Activated T-cell treated with anti-CD3 and anti-CD28 coated beads for 48 hours (primary cell): ENCODE measurements around the gene PCDHGA1.
"Not testable (repeated sequence)": the region's sequence is repeated elsewhere in the genome, so short reads cannot be mapped to it uniquely, and the experiment has no call there.

Experiments used
- DNase-seq: peaks from one replicate; pipeline ENCODE4 v3.0.0-alpha.2; 2020; ENCODE audit warnings: low read depth

The PCDHGA1 gene

DNA sequence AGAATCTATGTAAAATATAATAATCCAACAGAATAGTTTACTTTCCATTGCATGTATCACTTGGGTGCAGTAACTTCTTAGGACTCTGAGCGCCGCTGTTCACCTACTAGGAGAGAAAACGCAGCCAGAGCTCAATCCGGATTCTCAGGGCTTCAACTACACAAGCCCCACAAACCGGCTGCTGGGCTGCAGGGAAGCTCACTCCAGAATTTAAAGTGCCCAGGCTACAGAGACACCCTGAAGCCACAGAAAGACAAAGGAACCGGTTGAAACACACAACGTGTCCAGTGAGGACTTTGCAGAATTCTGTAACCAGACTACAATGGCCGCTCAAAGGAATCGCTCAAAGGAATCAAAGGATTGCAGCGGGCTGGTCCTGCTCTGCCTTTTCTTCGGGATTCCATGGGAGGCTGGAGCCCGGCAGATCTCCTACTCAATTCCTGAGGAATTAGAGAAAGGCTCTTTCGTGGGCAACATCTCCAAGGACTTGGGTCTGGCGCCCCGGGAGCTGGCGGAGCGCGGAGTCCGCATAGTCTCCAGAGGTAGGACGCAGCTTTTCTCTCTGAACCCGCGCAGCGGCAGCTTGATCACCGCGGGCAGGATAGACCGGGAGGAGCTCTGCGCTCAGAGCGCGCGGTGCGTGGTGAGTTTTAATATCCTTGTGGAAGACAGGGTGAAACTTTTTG, 82.7 kb downstream of the PCDHGA1 start, which contains the start of gene PCDHGA10:
Gene PCDHGA10 (plus strand): TSS at position 134 of the 686 bp plus-strand sequence. CDS start 189 bp downstream, at position 323.
- DNase-seq = peak; percentile 40

DNA sequence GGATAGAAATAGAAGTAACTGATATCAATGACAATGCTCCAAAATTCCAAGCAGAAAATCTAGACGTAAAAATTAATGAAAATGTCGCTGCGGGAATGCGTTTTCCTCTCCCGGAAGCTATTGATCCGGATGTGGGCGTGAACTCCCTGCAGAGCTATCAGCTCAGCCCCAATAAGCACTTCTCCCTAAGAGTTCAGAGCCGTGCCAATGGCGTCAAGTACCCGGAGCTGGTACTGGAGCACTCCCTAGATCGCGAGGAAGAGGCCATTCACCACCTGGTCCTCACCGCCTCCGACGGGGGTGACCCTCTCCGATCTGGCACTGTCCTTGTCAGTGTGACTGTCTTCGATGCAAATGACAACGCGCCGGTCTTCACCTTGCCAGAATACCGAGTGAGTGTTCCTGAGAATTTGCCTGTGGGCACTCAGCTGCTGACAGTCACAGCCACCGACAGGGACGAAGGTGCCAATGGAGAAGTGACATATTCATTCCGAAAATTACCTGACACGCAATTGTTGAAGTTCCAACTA, 83.3 kb downstream of the PCDHGA1 start:
- DNase-seq = no peak

DNA sequence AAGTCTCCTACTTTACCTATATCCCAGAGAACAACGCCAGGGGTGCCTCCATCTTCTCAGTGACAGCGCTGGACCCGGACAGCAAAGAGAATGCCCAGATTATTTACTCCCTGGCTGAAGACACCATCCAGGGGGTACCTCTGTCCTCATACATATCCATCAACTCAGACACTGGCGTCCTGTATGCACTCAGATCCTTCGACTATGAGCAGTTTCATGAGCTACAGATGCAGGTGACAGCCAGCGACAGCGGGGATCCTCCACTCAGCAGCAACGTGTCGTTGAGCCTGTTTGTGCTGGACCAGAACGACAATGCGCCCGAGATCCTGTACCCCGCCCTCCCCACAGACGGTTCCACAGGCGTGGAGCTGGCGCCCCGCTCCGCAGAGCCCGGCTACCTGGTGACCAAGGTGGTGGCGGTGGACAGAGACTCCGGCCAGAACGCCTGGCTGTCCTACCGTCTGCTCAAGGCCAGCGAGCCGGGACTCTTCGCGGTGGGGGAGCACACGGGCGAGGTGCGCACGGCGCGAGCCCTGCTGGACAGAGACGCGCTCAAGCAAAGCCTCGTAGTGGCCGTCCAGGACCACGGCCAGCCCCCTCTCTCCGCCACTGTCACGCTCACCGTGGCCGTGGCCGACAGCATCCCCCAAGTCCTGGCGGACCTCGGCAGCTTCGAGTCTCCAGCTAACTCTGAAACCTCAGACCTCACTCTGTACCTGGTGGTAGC, 84.4 kb downstream of the PCDHGA1 start:
- not testable (repeated sequence) for DNase-seq

DNA sequence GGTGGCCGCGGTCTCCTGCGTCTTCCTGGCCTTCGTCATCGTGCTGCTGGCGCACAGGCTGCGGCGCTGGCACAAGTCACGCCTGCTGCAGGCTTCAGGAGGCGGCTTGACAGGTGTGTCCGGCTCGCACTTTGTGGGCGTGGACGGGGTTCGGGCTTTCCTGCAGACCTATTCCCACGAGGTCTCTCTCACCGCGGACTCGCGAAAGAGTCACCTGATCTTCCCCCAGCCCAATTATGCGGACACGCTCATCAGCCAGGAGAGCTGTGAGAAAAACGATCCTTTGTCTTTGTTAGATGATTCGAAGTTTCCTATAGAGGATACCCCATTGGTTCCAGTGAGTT, 84.9 kb downstream of the PCDHGA1 start:
- not testable (repeated sequence) for DNase-seq

DNA sequence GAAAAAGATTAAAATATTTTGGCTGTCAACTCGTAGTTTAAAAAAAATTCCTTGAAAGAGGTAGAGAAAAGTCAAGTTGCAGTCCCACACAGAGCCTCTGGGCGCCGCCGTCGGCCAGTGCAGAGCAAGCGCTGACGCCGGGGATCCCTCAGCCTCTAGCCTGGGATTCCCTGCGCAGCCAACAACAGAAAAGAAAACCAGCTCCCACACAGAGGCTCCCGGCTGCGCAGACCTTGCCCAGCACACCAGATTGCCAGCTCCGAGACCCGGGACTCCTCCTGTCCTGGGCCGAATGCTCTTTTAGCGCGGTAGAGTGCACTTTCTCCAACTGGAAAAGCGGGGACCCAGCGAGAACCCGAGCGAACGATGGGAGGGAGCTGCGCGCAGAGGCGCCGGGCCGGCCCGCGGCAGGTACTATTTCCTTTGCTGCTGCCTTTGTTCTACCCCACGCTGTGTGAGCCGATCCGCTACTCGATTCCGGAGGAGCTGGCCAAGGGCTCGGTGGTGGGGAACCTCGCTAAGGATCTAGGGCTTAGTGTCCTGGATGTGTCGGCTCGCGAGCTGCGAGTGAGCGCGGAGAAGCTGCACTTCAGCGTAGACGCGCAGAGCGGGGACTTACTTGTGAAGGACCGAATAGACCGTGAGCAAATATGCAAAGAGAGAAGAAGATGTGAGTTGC, 87.3 kb downstream of the PCDHGA1 start, which contains the start of gene PCDHGB7:
Gene PCDHGB7 (plus strand): TSS at position 184 of the 679 bp plus-strand sequence. CDS start 183 bp downstream, at position 367.
- DNase-seq = peak; percentile 59

DNA sequence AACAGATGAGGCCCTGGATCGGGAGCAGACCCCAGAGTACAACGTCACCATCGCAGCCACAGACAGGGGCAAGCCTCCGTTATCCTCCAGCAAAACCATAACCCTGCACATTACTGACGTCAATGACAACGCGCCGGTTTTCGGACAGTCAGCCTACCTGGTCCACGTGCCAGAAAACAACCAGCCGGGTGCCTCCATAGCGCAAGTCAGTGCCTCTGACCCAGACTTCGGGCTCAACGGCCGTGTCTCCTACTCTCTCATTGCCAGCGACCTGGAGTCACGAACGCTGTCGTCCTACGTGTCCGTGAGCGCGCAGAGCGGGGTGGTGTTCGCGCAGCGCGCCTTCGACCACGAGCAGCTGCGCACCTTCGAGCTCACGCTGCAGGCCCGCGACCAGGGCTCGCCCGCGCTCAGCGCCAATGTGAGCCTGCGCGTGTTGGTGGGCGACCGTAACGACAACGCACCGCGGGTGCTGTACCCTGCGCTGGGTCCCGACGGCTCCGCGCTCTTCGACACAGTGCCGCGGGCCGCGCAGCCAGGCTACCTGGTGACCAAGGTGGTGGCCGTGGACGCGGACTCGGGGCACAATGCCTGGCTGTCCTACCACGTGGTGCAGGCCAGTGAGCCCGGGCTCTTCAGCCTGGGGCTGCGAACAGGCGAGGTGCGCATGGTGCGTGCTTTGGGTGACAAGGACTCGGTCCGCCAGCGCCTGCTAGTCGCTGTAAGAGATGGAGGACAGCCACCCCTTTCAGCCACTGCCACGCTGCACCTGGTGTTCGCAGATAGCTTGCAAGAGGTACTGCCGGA, 89.0 kb downstream of the PCDHGA1 start:
- no peak for DNase-seq

DNA sequence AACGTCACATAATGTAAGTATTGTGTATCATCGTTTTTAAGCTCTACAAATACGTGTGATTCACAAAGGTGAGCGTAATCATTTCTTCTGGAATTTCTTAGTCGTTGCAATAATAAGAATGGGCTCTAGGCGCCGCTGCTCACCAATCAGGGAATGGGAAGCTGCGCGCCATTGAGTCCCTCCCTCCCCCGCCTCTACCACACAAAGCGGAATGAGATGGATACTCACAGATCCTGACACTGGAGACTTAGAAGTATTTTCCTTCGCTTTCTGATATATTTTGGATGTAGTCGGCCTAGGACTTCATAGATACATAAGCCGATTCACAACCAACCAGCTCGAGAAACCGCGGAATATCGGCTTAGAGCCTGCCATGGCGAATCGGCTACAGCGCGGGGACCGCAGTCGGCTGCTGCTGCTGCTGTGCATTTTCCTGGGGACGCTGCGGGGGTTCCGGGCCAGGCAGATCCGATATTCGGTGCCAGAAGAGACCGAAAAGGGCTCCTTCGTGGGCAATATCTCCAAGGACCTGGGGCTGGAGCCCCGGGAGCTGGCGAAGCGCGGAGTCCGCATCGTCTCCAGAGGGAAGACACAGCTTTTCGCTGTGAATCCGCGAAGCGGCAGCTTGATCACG, 90.7 kb downstream of the PCDHGA1 start, which contains the start of gene PCDHGA11:
Gene PCDHGA11 (plus strand): TSS at position 197 of the 634 bp plus-strand sequence. CDS start 177 bp downstream, at position 374.
- peak; percentile 37 for DNase-seq

DNA sequence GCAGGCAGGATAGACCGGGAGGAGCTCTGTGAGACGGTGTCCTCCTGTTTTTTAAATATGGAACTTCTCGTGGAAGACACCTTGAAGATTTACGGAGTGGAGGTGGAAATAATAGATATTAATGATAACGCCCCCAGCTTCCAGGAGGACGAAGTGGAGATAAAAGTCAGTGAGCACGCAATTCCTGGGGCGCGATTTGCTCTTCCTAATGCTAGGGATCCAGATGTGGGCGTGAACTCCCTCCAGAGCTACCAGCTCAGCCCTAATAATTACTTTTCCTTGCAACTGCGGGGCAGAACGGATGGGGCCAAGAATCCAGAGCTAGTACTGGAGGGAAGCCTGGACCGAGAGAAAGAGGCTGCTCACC, 91.2 kb downstream of the PCDHGA1 start:
- DNase-seq = no peak

DNA sequence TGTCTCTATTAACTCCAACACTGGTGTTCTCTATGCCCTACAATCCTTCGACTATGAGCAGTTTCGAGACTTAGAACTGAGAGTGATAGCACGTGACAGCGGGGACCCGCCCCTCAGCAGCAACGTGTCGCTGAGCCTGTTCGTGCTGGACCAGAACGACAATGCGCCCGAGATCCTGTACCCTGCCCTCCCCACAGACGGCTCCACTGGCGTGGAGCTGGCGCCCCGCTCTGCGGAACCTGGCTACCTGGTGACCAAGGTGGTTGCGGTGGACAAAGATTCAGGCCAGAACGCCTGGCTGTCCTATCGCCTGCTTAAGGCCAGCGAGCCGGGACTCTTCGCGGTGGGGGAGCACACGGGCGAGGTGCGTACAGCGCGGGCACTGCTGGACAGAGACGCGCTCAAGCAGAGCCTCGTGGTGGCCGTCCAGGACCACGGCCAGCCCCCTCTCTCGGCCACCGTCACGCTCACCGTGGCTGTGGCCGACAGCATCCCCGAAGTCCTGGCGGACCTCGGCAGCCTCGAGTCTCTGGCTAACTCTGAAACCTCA, 92.5 kb downstream of the PCDHGA1 start:
- no peak for DNase-seq

DNA sequence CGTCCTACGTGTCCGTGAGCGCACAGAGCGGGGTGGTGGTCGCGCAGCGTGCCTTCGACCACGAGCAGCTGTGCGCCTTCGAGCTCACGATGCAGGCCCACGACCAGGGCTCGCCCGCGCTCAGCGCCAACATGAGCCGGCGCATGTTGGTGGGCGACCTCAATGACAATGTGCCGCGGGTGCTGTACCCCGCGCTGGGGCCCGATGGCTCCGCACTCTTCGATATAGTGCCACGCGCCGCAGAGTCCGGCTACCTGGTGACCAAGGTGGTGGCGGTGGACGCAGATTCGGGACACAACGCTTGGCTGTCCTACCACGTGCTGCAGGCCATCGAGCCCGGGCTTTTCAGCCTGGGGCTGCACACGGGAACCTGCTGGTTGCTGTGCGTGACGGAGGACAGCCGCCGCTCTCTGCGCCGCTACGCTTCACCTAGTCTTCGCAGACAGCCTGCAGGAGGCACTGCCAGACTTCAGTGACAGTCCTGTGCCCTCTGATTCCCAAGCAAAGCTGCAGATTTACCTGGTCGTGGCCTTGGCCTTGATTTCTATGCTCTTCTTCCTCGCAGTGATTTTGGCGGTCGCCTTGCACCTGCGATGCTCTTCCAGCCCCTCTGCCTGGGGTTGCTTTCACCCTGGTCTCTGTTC, 97.6 kb downstream of the PCDHGA1 start:
- DNase-seq = no peak

DNA sequence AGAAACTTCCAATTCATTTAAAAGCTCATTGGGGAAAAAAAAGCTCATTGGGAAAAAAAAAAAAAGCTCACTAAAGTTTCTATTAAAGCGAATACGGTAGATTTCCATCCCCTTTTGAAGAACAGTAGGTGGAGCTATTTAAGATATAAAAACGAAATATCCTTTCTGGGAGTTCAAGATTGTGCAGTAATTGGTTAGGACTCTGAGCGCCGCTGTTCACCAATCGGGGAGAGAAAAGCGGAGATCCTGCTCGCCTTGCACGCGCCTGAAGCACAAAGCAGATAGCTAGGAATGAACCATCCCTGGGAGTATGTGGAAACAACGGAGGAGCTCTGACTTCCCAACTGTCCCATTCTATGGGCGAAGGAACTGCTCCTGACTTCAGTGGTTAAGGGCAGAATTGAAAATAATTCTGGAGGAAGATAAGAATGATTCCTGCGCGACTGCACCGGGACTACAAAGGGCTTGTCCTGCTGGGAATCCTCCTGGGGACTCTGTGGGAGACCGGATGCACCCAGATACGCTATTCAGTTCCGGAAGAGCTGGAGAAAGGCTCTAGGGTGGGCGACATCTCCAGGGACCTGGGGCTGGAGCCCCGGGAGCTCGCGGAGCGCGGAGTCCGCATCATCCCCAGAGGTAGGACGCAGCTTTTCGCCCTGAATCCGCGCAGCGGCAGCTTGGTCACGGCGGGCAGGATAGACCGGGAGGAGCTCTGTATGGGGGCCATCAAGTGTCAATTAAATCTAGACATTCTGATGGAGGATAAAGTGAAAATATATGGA, 100.2 kb downstream of the PCDHGA1 start, which contains the start of gene PCDHGA12:
Gene PCDHGA12 (plus strand): TSS at position 176 of the 782 bp plus-strand sequence. CDS start 253 bp downstream, at position 429.
- no peak for DNase-seq

DNA sequence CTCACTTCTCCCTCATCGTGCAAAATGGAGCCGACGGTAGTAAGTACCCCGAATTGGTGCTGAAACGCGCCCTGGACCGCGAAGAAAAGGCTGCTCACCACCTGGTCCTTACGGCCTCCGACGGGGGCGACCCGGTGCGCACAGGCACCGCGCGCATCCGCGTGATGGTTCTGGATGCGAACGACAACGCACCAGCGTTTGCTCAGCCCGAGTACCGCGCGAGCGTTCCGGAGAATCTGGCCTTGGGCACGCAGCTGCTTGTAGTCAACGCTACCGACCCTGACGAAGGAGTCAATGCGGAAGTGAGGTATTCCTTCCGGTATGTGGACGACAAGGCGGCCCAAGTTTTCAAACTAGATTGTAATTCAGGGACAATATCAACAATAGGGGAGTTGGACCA, 101.0 kb downstream of the PCDHGA1 start:
- no peak for DNase-seq

DNA sequence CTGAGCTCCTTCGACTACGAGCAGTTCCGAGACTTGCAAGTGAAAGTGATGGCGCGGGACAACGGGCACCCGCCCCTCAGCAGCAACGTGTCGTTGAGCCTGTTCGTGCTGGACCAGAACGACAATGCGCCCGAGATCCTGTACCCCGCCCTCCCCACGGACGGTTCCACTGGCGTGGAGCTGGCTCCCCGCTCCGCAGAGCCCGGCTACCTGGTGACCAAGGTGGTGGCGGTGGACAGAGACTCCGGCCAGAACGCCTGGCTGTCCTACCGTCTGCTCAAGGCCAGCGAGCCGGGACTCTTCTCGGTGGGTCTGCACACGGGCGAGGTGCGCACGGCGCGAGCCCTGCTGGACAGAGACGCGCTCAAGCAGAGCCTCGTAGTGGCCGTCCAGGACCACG, 102.0 kb downstream of the PCDHGA1 start:
- not testable (repeated sequence) for DNase-seq

DNA sequence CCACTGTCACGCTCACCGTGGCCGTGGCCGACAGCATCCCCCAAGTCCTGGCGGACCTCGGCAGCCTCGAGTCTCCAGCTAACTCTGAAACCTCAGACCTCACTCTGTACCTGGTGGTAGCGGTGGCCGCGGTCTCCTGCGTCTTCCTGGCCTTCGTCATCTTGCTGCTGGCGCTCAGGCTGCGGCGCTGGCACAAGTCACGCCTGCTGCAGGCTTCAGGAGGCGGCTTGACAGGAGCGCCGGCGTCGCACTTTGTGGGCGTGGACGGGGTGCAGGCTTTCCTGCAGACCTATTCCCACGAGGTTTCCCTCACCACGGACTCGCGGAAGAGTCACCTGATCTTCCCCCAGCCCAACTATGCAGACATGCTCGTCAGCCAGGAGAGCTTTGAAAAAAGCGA, 102.4 kb downstream of the PCDHGA1 start:
- not testable (repeated sequence) for DNase-seq

DNA sequence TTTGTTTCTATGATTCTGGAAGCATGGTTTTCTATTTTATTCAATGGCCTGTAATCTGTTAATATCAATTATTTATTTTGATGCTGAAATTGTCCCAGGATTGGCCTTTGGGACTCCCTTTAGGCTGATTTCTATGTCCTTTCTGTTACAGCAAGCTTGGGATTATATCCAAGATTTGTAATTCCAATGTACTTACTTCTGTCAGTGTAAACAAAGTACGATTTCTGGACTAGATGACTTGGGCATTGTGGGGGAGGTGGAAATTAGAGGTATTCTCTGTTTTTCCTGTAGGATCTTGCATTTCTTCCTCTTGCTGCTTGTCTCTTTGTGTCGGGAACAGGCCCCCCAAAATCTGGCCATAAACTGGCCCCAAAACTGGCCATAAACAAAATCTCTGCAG, 103.7 kb downstream of the PCDHGA1 start:
- no peak for DNase-seq

DNA sequence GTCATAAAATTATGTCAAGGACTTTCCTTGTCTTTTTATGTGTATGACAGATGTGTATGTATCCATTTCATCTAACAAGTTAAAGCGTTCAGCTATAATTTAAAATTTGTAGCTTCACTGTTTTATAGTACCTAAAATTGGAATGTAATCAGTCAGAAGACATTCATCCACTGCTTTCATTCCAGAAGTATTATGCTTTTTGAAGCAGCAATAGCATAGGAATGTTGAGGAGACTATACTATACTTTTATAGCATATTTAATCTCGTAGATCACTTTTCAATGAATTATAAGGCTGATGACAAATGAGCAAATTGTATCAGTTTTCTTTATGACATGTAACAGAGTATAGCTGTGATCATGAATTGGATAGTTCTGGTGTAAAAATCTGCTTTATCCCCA, 106.9 kb downstream of the PCDHGA1 start:
- DNase-seq = no peak

DNA sequence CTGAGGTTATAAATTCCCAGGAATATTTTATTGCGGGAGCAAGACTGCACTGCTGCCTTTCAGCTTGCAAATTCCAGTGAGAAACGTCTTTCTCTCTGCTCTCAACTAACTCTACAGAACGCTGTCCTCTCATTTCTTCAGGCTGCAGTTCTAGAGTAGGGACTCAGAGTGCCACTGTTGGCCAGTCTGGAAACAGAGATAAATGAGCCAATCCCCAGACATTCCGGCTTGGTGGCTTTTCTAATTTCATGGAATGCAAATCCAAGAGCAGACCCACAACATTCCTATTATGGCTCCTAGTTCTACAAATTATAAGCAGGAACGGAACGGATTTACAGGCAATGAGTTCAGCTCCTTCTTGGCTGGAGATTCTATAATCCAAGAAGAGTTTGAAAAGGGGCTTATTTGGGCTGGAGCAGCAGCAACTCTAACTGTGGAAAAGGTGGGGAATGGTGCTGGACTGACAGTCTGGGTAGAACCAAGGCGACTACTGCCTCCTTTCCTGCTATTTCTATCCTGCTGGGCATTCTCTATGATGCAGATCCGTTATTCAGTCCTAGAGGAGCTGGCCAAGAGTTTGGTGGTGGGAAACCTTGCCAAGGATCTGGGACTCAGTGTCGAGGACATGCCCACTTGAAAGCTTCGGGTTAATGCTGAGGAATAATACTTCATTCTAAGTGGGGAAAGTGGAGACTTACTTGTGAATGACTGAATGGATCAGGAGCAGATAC, 109.3 kb downstream of the PCDHGA1 start:
- DNase-seq = no peak

DNA sequence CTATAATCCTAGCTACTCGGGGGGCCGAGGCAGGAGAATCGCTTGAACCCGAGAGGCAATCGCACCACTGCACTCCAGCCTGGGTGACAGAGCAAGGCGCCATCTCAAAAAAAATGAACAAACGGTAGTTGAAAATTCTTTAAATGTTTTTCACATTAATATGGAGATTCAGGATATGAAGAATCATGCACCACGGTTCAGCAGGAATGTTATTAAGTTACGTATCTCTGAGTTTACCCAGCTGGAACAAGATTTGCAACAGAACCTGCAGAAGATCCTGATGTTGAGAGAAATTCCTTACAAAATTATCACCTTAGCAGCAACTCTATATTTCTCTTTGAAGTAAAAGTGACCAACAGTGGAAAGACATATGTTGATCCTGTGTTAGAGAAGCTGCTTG, 110.0 kb downstream of the PCDHGA1 start:
- no peak for DNase-seq
